Measurements from ENCODE around the gene CELF1. TPM values are rescaled to one million over a fixed set of nuclear protein-coding genes. Genes with fewer than 3 reads are reported as not detected.

The CELF1 gene
- total RNA-seq, 3 donors from 2014 or later: 186 to 199 (median 190) TPM

- H3K9me3 Mint-ChIP-seq: no peaks in the 10 kb centered on the region
- no peak for DNase-seq
- H3K4me3 Mint-ChIP-seq: no peak overlapping the region
- no peaks in the 10 kb centered on the region for H3K27me3 Mint-ChIP-seq (ENCODE audit: low read depth)
- no peak for ATAC-seq
- peaks cover 1% of the 10 kb centered on the region for H3K4me1 Mint-ChIP-seq (ENCODE audit: low read depth)
- peaks cover 54% of the 10 kb centered on the region for H3K36me3 Mint-ChIP-seq (ENCODE audit: insufficient read depth)
Measured at GRCh38 chr11:47483457-47483856, 69.5 kb downstream of the CELF1 start.

- H3K4me3 Mint-ChIP-seq: no peak overlapping the region
- H3K36me3 Mint-ChIP-seq (ENCODE audit: insufficient read depth): peaks cover 40% of the 10 kb centered on the region
- no peak for DNase-seq
- H3K4me1 Mint-ChIP-seq (ENCODE audit: low read depth): peaks cover 7% of the 10 kb centered on the region
- no peaks in the 10 kb centered on the region for H3K9me3 Mint-ChIP-seq
- H3K27me3 Mint-ChIP-seq (ENCODE audit: low read depth): no peaks in the 10 kb centered on the region
- ATAC-seq: no peak
Measured at GRCh38 chr11:47480762-47481161, 72.2 kb downstream of the CELF1 start.

DNA sequence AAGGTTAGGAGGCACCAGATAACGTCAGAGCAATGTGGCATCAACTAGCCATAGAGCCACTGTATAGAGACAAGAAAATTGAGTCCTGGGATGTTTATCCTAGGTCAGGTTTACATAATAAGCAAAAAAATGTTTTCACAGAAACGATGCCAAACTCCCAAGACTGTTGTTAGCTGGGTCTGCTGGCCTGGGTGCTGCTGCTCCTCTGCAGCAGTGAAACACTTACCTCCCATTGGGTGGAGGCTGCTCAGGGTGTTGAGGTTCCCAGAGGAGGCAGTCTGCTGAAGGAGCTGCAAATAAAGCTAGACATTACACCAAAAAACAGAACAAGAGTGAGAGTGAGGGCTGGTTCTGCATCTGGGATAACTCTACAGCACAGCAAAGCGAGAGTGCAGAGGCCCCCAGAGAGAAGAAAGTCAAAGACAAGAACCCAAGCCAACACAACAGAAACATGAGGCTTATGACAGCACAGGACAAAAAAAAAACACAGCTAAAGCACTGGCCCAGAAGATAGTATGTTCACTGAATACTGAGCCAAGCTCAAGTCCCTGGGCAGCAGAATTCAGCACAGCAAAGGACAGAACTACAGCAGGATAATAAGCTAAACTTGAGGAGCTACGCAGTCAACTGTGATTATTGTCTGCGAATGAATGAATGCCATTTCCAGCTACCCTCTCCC, 74.1 kb downstream of the CELF1 start:
- ATAC-seq (no peak), DNase-seq (no peak)
- Mint-ChIP-seq H3K4me3 (no peak overlapping the region), H3K36me3 (ENCODE audit: insufficient read depth) (peaks cover 45% of the 10 kb centered on the region), H3K4me1 (ENCODE audit: low read depth) (peaks cover 7% of the 10 kb centered on the region), H3K9me3 (no peaks in the 10 kb centered on the region), H3K27me3 (ENCODE audit: low read depth) (no peaks in the 10 kb centered on the region)

GRCh38 chr11:47477753-47478152, 75.2 kb downstream of the CELF1 start:
- Mint-ChIP-seq H3K9me3 (no peaks in the 10 kb centered on the region), H3K4me3 (no peak overlapping the region), H3K4me1 (ENCODE audit: low read depth) (peaks cover 7% of the 10 kb centered on the region), H3K27me3 (ENCODE audit: low read depth) (no peaks in the 10 kb centered on the region), H3K36me3 (ENCODE audit: insufficient read depth) (peaks cover 47% of the 10 kb centered on the region)
- no peak for DNase-seq
- ATAC-seq: no peak

GRCh38 chr11:47477323-47477722, 75.6 kb downstream of the CELF1 start:
- H3K27me3 Mint-ChIP-seq (ENCODE audit: low read depth): no peaks in the 10 kb centered on the region
- H3K4me3 Mint-ChIP-seq: no peak overlapping the region
- DNase-seq (no peak), ATAC-seq (peak; percentile 73 to 88)
- H3K4me1 Mint-ChIP-seq (ENCODE audit: low read depth): peaks cover 7% of the 10 kb centered on the region
- H3K36me3 Mint-ChIP-seq (ENCODE audit: insufficient read depth): peaks cover 48% of the 10 kb centered on the region
- H3K9me3 Mint-ChIP-seq: no peaks in the 10 kb centered on the region

DNA sequence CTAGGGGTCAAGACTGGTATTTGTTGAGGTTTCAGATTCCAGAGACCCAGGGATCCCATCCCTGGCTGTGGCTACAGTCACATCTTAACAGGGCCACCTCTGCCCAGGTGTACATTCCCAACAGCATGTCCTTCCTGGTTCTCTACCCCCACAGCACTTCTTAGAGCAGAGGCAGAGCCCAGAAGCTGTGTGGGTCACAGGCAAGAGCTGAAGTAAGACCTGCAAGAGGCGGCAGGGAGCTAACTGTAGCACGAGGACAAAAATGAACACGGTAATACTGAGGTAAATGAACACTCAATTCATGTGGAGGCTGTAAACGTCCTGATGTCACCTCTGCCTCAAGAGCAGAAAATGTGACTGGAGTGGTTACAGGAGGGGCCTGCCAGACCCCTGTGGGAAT, 82.3 kb downstream of the CELF1 start:
- DNase-seq (no peak), ATAC-seq (no peak)
- Mint-ChIP-seq H3K9me3 (no peaks in the 10 kb centered on the region), H3K4me1 (ENCODE audit: low read depth) (no peaks in the 10 kb centered on the region), H3K36me3 (ENCODE audit: insufficient read depth) (peaks cover 49% of the 10 kb centered on the region), H3K27me3 (ENCODE audit: low read depth) (no peaks in the 10 kb centered on the region), H3K4me3 (no peak overlapping the region)

DNA sequence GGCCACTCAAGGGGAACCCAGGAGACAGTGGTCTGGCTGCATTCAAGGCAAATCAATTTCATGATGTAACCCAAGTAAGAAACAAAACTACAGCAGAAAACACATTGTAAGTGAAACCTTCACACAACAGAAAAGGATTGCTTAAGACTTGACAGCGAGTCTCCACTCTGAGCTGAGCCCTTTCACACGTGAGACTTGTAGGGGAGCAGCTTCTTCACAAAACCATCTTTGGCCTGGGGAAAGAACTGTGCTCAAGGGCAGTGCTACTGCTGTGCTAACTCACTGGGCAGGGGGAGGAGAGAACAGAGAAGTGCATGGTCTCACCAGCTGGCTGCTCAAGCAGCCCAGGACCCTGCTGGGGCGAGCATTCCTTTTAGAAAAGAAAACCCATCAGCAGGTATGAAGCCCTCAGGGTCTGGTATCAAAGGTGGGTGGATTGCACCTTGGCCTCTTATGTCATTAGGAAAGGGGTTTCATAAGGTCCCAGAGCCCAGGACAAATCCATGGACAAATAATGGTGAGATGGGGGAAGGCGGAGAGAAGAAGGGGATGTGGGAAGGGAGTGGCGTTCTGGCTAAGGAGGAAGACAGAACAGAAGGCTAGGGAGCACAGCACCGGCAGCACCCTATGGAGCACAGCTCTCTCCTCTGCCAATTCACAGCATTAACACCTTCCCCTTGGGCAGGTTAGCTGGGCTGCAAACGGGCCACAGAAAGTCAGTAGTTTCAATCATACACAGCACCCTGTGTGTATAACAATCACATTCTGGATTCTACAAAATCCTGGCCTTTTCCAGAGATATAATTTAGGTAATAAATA, 83.4 kb downstream of the CELF1 start:
- no peak overlapping the region for H3K4me3 Mint-ChIP-seq
- DNase-seq: no peak
- ATAC-seq: no peak
- peaks cover 44% of the 10 kb centered on the region for H3K36me3 Mint-ChIP-seq (ENCODE audit: insufficient read depth)
- no peaks in the 10 kb centered on the region for H3K9me3 Mint-ChIP-seq
- H3K4me1 Mint-ChIP-seq (ENCODE audit: low read depth): no peaks in the 10 kb centered on the region
- no peaks in the 10 kb centered on the region for H3K27me3 Mint-ChIP-seq (ENCODE audit: low read depth)

DNA sequence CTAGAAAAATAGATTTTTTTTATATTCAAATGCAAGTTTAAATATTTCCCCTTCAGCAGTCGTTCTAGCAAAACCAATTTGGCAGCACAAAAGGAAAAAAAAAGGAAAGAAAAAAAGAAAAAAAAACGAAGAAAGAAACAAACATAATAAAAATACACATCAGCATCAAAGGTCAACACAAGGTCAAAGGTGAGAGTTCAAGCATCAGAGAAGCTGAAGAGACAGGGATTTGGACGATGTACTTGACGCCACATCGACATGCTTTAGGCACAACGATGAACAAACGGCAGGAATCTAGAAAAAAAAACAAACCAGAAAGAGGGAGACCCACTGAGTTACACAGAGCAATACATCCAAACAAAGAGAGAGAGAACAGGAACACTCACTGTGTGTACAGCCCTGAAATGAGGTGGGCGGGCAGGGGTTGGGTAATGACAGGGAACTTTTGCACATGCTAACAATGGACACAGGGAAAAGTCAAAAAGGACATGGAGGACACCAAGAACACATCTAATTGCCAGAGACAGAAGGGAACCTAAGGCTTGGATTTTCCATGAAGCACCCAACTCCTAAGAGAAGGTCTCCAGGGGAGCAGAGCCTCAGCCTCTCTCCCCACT, 84.2 kb downstream of the CELF1 start:
- no peak overlapping the region for H3K4me3 Mint-ChIP-seq
- no peaks in the 10 kb centered on the region for H3K9me3 Mint-ChIP-seq
- peaks cover 41% of the 10 kb centered on the region for H3K36me3 Mint-ChIP-seq (ENCODE audit: insufficient read depth)
- H3K27me3 Mint-ChIP-seq (ENCODE audit: low read depth): no peaks in the 10 kb centered on the region
- DNase-seq: no peak
- no peak for ATAC-seq
- no peaks in the 10 kb centered on the region for H3K4me1 Mint-ChIP-seq (ENCODE audit: low read depth)

GRCh38 chr11:47467357-47467756, 85.6 kb downstream of the CELF1 start:
- Mint-ChIP-seq H3K27me3 (ENCODE audit: low read depth) (no peaks in the 10 kb centered on the region), H3K4me3 (no peak overlapping the region), H3K4me1 (ENCODE audit: low read depth) (no peaks in the 10 kb centered on the region), H3K9me3 (no peaks in the 10 kb centered on the region), H3K36me3 (ENCODE audit: insufficient read depth) (peaks cover 32% of the 10 kb centered on the region)
- ATAC-seq (no peak), DNase-seq (no peak)

DNA sequence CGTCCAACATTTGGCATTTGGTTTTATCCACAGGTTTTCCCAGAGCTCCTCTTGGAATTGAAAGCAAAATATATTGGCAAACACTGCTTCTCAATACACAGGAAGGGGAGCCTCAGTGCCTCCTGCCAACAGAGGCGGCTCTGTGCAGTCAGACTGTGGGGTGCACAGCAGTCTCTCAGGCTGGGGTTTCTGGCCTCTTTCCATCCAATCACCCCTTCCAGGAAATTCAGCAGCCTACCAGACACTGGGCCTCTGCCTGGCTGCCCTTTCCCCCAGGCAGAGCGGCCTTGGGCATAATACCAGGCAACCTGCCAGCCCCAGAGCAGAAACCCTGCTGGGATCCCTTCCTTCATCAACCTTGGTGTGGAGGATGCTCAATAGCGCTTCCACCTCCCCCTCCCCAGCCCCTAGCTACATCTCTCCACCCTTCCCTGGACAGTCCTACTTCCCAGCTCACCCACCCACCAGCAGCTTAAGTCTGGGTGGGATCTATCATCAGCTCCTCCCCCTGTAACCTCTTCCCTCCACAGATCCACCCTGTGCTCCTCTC, 86.2 kb downstream of the CELF1 start:
- DNase-seq: no peak
- no peak for ATAC-seq

GRCh38 chr11:47466201-47466600, 86.7 kb downstream of the CELF1 start:
- ATAC-seq (no peak), DNase-seq (no peak)
- H3K36me3 Mint-ChIP-seq (ENCODE audit: insufficient read depth): peaks cover 32% of the 10 kb centered on the region
- H3K27me3 Mint-ChIP-seq (ENCODE audit: low read depth): no peaks in the 10 kb centered on the region
- H3K4me1 Mint-ChIP-seq (ENCODE audit: low read depth): no peaks in the 10 kb centered on the region
- no peak overlapping the region for H3K4me3 Mint-ChIP-seq
- H3K9me3 Mint-ChIP-seq: no peaks in the 10 kb centered on the region

More for the DNA sequence above, 86.2 kb downstream of the CELF1 start:
- H3K9me3 Mint-ChIP-seq: no peaks in the 10 kb centered on the region
- no peaks in the 10 kb centered on the region for H3K27me3 Mint-ChIP-seq (ENCODE audit: low read depth)
- H3K4me1 Mint-ChIP-seq (ENCODE audit: low read depth): no peaks in the 10 kb centered on the region
- H3K36me3 Mint-ChIP-seq (ENCODE audit: insufficient read depth): peaks cover 34% of the 10 kb centered on the region
- H3K4me3 Mint-ChIP-seq: no peak overlapping the region

GRCh38 chr11:47464483-47464882, 88.4 kb downstream of the CELF1 start:
- DNase-seq (no peak), ATAC-seq (no peak)
- Mint-ChIP-seq H3K36me3 (ENCODE audit: insufficient read depth) (peaks cover 23% of the 10 kb centered on the region), H3K27me3 (ENCODE audit: low read depth) (no peaks in the 10 kb centered on the region), H3K9me3 (no peaks in the 10 kb centered on the region), H3K4me1 (ENCODE audit: low read depth) (no peaks in the 10 kb centered on the region), H3K4me3 (no peak overlapping the region)

- Mint-ChIP-seq H3K9me3 (no peaks in the 10 kb centered on the region), H3K4me1 (ENCODE audit: low read depth) (no peaks in the 10 kb centered on the region), H3K4me3 (no peak overlapping the region), H3K27me3 (ENCODE audit: low read depth) (no peaks in the 10 kb centered on the region), H3K36me3 (ENCODE audit: insufficient read depth) (peaks cover 11% of the 10 kb centered on the region)
- DNase-seq: no peak
- no peak for ATAC-seq
Measured at GRCh38 chr11:47461876-47462275, 91.1 kb downstream of the CELF1 start.

DNA sequence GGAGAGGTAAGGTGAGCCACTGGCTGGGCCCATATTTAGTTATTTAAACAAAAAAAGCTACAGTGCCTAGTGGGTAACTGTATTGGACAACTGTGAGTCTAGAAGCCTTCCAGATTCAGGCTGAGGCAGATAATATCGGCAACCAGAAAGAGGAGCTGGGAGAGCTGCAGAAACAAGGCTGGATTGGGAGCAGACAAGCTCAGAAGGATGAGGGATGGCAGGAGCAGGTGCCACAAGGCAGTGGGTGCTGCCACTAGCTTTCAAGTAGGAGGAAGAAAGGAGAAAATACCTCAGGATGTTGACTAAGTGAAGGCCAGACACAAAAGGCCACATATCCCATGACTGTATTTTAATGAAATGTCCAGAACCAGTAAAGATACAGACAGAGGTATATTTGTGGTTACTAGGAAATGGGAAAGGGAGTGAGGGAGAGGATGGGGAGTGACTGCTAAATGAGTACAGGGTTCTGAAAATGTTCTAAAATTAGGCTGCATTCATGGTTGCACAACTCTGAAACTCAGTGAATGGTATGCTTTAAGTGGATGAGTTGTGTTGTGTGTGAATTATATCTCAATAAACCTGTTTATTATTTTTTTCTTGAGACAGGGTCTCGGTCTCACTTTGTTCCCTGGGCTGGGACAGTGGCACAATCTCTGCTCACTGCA, 92.2 kb downstream of the CELF1 start:
- H3K9me3 Mint-ChIP-seq: no peaks in the 10 kb centered on the region
- no peaks in the 10 kb centered on the region for H3K27me3 Mint-ChIP-seq (ENCODE audit: low read depth)
- peaks cover 9% of the 10 kb centered on the region for H3K36me3 Mint-ChIP-seq (ENCODE audit: insufficient read depth)
- H3K4me3 Mint-ChIP-seq: no peak overlapping the region
- DNase-seq (no peak), ATAC-seq (no peak)
- H3K4me1 Mint-ChIP-seq (ENCODE audit: low read depth): no peaks in the 10 kb centered on the region

Measured in activated T-cell treated with anti-CD3 and anti-CD28 coated beads, Interleukin-2, amount 50 U/mL, for 4 hours (primary cell).